Ishikawa (cell line): Measurements from ENCODE around the gene GINS2.
A peak's percentile ranks its signal among the peaks of the same experiment; 100 is the strongest.

ENCODE experiments used
- CEBPB ChIP-seq: IDR thresholded peaks from 2 replicates; pipeline ENCODE4 v1.6.1; 2012
- CREB1 ChIP-seq: IDR thresholded peaks from 2 replicates; pipeline ENCODE4 v1.6.1; 2012; ENCODE audit warnings: low read depth
- EGR1 ChIP-seq: IDR thresholded peaks from 2 replicates; pipeline ENCODE4 v1.6.1; 2012
- EP300 ChIP-seq: IDR thresholded peaks from 2 replicates; pipeline ENCODE4 v1.6.1; 2012; ENCODE audit warnings: borderline replicate concordance
- FOXM1 ChIP-seq: IDR thresholded peaks from 2 replicates; pipeline ENCODE4 v1.6.1; 2012; ENCODE audit warnings: low read depth, borderline replicate concordance
- NFIC ChIP-seq: IDR thresholded peaks from 2 replicates; pipeline ENCODE4 v1.6.1; 2012
- RAD21 ChIP-seq: IDR thresholded peaks from 2 replicates; pipeline ENCODE4 v1.6.1; 2012; ENCODE audit warnings: low read depth
- TAF1 ChIP-seq: IDR thresholded peaks from 2 replicates; pipeline ENCODE4 v1.6.1; 2012; ENCODE audit warnings: low read depth, mild to moderate bottlenecking
- TCF12 ChIP-seq: IDR thresholded peaks from 2 replicates; pipeline ENCODE4 v1.6.1; 2012; ENCODE audit warnings: low read depth
- TEAD4 ChIP-seq: IDR thresholded peaks from 2 replicates; pipeline ENCODE4 v1.6.1; 2012
- YY1 ChIP-seq: IDR thresholded peaks from 2 replicates; pipeline ENCODE4 v1.6.1; 2012; ENCODE audit warnings: low read depth
- ZBTB7A ChIP-seq: IDR thresholded peaks from 2 replicates; pipeline ENCODE4 v1.6.1; 2012; ENCODE audit warnings: low read depth
- TF ChIP-seq, protein P1 (sequence below): IDR thresholded peaks from 2 replicates; pipeline ENCODE4 v1.6.1; 2012
- TF ChIP-seq, protein P2 (sequence below): IDR thresholded peaks from 2 replicates; pipeline ENCODE4 v1.6.1; 2012
- TF ChIP-seq, protein P3 (sequence below): IDR thresholded peaks from 2 replicates; pipeline ENCODE4 v1.6.1; 2012; ENCODE audit warnings: low read depth, mild to moderate bottlenecking

Gene GINS2

DNA sequence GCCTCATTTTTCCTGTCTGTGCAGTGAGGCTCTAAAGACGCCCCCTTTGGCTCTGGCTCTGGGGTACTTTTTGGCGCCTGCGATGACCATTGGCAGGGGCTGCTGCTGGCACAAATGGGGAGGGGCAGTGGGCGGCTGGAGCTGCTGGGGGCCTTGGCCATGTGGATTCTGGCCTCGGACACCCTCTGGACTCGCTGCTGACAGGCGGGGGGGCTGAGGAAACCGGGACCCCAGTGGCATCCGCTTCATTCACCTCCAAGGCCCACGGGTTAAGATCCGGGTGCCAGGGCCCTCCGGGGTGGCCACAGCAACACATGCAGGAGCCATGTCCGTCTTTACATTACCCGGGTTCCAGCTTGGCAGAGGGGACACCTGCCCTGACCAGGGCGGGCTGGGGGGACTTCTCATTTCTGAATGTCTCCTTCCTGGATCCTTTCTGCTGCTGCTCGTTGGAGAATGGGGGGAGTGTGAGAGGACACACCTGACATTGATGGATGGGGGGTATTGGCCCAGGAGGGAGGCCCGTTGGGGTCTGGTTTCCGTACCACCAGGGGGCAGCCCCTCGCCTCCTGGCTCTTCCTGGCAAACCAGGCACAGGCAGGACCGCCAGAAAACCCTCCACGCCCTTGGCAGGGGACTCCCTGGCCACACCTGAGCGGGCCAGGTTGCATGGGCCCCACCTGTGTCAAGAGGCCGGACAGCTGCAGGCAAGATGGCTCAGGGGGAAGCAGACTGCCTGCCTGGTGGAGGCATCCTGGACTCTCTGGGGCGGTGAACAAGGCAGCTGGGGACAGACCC, 53.8 kb downstream of the GINS2 start:
- peak; percentile 22; the same call in 1 of the 2 replicates for TF ChIP-seq RAD21
- no peak for TF ChIP-seq CREB1

DNA sequence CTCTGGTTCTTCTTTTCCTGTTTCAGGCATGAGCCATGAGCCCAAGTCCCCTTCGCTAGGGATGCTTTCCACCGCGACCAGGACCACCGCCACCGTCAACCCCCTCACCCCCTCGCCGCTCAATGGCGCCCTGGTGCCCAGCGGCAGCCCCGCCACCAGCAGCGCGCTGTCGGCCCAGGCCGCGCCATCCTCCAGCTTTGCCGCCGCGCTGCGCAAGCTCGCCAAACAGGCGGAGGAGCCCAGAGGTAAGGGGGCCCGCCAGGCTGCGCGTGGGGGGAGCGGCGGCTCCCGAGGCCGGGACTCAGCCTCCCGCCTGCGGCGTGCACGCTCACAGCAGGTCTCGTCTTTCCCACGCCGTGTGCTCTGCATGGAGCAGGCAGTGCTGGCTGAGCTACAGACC, 54.9 kb downstream of the GINS2 start:
- TF ChIP-seq EGR1 = no peak
- TF ChIP-seq, protein P1, sequence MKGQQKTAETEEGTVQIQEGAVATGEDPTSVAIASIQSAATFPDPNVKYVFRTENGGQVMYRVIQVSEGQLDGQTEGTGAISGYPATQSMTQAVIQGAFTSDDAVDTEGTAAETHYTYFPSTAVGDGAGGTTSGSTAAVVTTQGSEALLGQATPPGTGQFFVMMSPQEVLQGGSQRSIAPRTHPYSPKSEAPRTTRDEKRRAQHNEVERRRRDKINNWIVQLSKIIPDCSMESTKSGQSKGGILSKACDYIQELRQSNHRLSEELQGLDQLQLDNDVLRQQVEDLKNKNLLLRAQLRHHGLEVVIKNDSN = no peak

DNA sequence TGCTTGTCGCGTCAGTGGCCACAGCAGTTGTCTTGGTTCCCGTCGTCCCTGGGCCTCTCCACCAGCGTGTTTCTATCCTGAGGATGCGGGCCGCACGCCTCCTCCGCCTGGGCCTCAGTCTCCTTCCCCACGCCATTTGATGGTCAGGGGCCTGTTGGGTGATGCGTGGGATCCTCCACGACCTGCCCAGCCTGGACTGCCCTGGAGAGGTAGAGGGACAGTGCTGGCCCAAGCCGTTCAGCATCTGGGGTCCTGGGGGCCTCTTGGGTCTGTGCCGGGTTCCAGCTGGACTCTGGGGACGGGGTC, 55.4 kb downstream of the GINS2 start:
- TF ChIP-seq TAF1 = no peak
- TF ChIP-seq EGR1 = no peak
- no peak for TF ChIP-seq ZBTB7A
- TF ChIP-seq RAD21 = no peak
- TF ChIP-seq YY1 = no peak
- TF ChIP-seq CEBPB = no peak
- TF ChIP-seq, protein P2, sequence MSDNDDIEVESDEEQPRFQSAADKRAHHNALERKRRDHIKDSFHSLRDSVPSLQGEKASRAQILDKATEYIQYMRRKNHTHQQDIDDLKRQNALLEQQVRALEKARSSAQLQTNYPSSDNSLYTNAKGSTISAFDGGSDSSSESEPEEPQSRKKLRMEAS = no peak

- TF ChIP-seq, protein P3, sequence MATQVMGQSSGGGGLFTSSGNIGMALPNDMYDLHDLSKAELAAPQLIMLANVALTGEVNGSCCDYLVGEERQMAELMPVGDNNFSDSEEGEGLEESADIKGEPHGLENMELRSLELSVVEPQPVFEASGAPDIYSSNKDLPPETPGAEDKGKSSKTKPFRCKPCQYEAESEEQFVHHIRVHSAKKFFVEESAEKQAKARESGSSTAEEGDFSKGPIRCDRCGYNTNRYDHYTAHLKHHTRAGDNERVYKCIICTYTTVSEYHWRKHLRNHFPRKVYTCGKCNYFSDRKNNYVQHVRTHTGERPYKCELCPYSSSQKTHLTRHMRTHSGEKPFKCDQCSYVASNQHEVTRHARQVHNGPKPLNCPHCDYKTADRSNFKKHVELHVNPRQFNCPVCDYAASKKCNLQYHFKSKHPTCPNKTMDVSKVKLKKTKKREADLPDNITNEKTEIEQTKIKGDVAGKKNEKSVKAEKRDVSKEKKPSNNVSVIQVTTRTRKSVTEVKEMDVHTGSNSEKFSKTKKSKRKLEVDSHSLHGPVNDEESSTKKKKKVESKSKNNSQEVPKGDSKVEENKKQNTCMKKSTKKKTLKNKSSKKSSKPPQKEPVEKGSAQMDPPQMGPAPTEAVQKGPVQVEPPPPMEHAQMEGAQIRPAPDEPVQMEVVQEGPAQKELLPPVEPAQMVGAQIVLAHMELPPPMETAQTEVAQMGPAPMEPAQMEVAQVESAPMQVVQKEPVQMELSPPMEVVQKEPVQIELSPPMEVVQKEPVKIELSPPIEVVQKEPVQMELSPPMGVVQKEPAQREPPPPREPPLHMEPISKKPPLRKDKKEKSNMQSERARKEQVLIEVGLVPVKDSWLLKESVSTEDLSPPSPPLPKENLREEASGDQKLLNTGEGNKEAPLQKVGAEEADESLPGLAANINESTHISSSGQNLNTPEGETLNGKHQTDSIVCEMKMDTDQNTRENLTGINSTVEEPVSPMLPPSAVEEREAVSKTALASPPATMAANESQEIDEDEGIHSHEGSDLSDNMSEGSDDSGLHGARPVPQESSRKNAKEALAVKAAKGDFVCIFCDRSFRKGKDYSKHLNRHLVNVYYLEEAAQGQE = no peak
- TF ChIP-seq, protein P2 = no peak
- TF ChIP-seq FOXM1 = no peak
- TF ChIP-seq YY1 = no peak
These were observed 55.9 kb downstream of the GINS2 start for GRCh38 chr16:85632709-85633437.

- TF ChIP-seq TAF1 (no peak), RAD21 (peak; percentile 16; the same call in 1 of the 2 replicates)
These were observed 56.9 kb downstream of the GINS2 start for GRCh38 chr16:85631802-85632393.

- no peak for TF ChIP-seq EP300
- no peak for TF ChIP-seq TAF1
- TF ChIP-seq, protein P1 = no peak
- no peak for TF ChIP-seq ZBTB7A
- TF ChIP-seq NFIC = no peak
- TF ChIP-seq CREB1 = no peak
- TF ChIP-seq, protein P3 = no peak
- TF ChIP-seq FOXM1 = no peak
- TF ChIP-seq TCF12 = no peak
- no peak for TF ChIP-seq YY1
These were observed 57.5 kb downstream of the GINS2 start for GRCh38 chr16:85631230-85631629.

GRCh38 chr16:85629853-85630252, 58.9 kb downstream of the GINS2 start:
- no peak for TF ChIP-seq NFIC
- no peak for TF ChIP-seq TEAD4
- no peak for TF ChIP-seq EGR1
- TF ChIP-seq, protein P2 = no peak
- TF ChIP-seq CREB1 = no peak
